Neural crest cell (in vitro differentiated cells): ENCODE measurements around the gene KRT33A. TPM values are rescaled to one million over a fixed set of nuclear protein-coding genes. Genes with fewer than 3 reads are reported as not detected.
A peak's percentile ranks its signal among the peaks of the same experiment; 100 is the strongest.

ENCODE experiments used
- DNase-seq: peaks from one replicate; pipeline ENCODE4 v3.0.0; 2021; ENCODE audit warnings: low read depth, mixed read lengths, low spot score
- H3K27ac Mint-ChIP-seq: one replicate; pipeline ENCODE4 v1.8.0; 2021; ENCODE audit warnings: mild to moderate bottlenecking, mixed read lengths; ENCODE audit not compliant: unreplicated experiment
- H3K27me3 Mint-ChIP-seq: 2 replicates; pipeline ENCODE4 v1.8.0; 2021; ENCODE audit warnings: low read depth, mild to moderate bottlenecking, mixed read lengths
- H3K36me3 Mint-ChIP-seq: 2 replicates; pipeline ENCODE4 v1.8.0; 2021; ENCODE audit warnings: low read depth, mild to moderate bottlenecking, mixed read lengths
- H3K4me1 Mint-ChIP-seq: 2 replicates; pipeline ENCODE4 v1.8.0; 2021; ENCODE audit warnings: mixed read lengths
- H3K4me3 Mint-ChIP-seq: one replicate; pipeline ENCODE4 v1.8.0; 2021; ENCODE audit warnings: mild to moderate bottlenecking, mixed read lengths
- H3K9me3 Mint-ChIP-seq: 2 replicates; pipeline ENCODE4 v1.8.0; 2021; ENCODE audit warnings: mixed read lengths
- total RNA-seq: library from RNA; stranded (reverse); gene quantifications from 2 replicates; pipeline ENCODE4 v1.2.1, GENCODE V29; 2021
- TF ChIP-seq, protein P1 (sequence below): fragments of 200-600 bp; sonication (generic); conservative IDR thresholded peaks from 2 replicates; pipeline ENCODE4 v1.5.0; 2021; ENCODE audit warnings: antibody characterized with exemption, mild to moderate bottlenecking

The KRT33A gene
- total RNA-seq, 1 donor from 2014 or later: not detected

- DNase-seq: no peak
- Mint-ChIP-seq H3K9me3 (no peaks in the 10 kb centered on the region), H3K4me1 (no peaks in the 10 kb centered on the region), H3K4me3 (no peak overlapping the region), H3K27me3 (no peaks in the 10 kb centered on the region), H3K36me3 (no peaks in the 10 kb centered on the region), H3K27ac (no peak overlapping the region)
- TF ChIP-seq, protein P1, sequence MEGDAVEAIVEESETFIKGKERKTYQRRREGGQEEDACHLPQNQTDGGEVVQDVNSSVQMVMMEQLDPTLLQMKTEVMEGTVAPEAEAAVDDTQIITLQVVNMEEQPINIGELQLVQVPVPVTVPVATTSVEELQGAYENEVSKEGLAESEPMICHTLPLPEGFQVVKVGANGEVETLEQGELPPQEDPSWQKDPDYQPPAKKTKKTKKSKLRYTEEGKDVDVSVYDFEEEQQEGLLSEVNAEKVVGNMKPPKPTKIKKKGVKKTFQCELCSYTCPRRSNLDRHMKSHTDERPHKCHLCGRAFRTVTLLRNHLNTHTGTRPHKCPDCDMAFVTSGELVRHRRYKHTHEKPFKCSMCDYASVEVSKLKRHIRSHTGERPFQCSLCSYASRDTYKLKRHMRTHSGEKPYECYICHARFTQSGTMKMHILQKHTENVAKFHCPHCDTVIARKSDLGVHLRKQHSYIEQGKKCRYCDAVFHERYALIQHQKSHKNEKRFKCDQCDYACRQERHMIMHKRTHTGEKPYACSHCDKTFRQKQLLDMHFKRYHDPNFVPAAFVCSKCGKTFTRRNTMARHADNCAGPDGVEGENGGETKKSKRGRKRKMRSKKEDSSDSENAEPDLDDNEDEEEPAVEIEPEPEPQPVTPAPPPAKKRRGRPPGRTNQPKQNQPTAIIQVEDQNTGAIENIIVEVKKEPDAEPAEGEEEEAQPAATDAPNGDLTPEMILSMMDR: no peak
Observed at GRCh38 chr17:41328207-41328606, 22.4 kb downstream of the KRT33A start.

- no peaks in the 10 kb centered on the region for H3K27me3 Mint-ChIP-seq
- no peak overlapping the region for H3K4me3 Mint-ChIP-seq
- DNase-seq: no peak
- no peaks in the 10 kb centered on the region for H3K36me3 Mint-ChIP-seq
- H3K9me3 Mint-ChIP-seq: no peaks in the 10 kb centered on the region
- peaks cover 2% of the 10 kb centered on the region for H3K4me1 Mint-ChIP-seq
- peak overlapping the region; percentile 35 for H3K27ac Mint-ChIP-seq
- TF ChIP-seq, protein P1: no peak
Observed at GRCh38 chr17:41327411-41328120, 23.1 kb downstream of the KRT33A start.

DNA sequence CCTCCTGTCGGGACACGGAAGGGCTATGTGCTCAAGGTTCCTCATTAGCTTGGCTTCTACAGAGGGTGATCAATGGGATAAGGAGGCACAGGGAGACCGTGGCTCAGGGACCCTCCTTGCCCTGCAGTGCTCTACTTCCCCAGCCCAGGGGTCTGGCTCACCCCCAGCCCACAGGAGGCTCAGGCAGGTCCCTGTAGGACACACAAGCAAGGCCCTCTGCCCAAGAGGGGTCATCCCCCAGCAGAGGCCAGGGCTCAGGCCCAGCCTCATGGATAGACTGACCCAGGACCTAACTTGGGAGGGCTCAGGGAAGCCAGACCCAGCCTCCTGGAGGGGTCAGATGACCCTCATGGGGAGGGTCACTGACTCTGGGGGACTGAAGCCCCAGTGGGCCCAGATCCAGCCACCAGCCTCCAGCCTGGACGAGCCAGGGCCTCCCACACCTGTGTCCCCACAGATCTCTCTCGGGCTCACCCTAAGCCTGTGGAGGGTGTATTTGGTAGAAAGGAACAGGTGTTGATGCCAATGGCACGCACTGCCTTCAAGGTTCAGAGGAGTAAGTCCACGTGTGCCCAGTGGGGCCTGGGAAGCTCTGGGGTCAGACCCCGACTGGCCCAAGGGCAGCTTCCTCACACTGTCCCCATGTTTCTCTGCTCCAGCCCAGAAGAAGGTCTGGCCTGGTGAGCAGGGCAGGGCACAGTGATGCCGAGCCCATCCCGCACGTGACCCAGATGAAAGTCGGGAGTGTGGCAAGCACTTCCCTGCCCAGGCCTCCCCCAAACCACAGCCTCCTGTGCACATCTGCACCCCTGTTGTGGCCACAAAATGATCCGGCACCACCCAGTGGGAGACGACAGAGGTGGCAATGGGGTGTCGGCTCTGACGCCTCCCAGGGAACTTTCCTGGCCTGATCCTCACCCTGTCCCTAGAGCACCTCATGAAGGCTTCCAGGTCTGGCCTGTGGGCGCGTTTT, 24.2 kb downstream of the KRT33A start:
- TF ChIP-seq, protein P1: no peak

GRCh38 chr17:41325611-41326010, 25.0 kb downstream of the KRT33A start:
- H3K4me3 Mint-ChIP-seq: no peak overlapping the region
- peaks cover 5% of the 10 kb centered on the region for H3K4me1 Mint-ChIP-seq
- H3K36me3 Mint-ChIP-seq: no peaks in the 10 kb centered on the region
- H3K27ac Mint-ChIP-seq: no peak overlapping the region
- TF ChIP-seq, protein P1: no peak
- DNase-seq: no peak
- H3K27me3 Mint-ChIP-seq: no peaks in the 10 kb centered on the region
- peaks cover 1% of the 10 kb centered on the region for H3K9me3 Mint-ChIP-seq

More for the DNA sequence above, 24.2 kb downstream of the KRT33A start:
- Mint-ChIP-seq H3K4me1 (peaks cover 5% of the 10 kb centered on the region), H3K27me3 (no peaks in the 10 kb centered on the region), H3K4me3 (no peak overlapping the region), H3K27ac (no peak overlapping the region), H3K9me3 (no peaks in the 10 kb centered on the region), H3K36me3 (no peaks in the 10 kb centered on the region)
- DNase-seq: no peak

DNA sequence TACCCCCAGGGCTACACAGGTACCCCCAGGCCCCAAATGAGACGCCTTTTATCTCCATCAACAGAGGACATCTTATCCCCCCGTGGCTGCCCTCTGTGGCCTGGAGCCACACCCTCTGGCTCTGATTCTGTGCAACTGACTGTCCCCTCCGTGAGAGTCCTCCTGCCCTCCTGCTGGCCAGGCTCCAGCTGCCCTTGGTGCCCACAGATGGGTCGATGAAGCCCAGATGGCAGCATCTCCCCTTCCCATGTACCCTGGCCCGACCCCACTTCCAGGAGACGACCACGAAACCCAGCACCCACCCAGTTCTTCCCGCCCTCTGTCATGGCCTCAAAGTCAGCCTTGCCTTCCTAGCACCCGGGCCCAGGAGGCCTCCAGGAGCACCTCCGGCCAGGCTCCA, 25.5 kb downstream of the KRT33A start:
- H3K27ac Mint-ChIP-seq: no peak overlapping the region
- H3K36me3 Mint-ChIP-seq: no peaks in the 10 kb centered on the region
- H3K9me3 Mint-ChIP-seq: peaks cover 2% of the 10 kb centered on the region

More for the DNA sequence above, 25.5 kb downstream of the KRT33A start:
- TF ChIP-seq, protein P1: no peak
- peaks cover 5% of the 10 kb centered on the region for H3K4me1 Mint-ChIP-seq
- no peak overlapping the region for H3K4me3 Mint-ChIP-seq
- no peak for DNase-seq
- no peaks in the 10 kb centered on the region for H3K27me3 Mint-ChIP-seq
